ENCODE data around the gene TMEM250. TPM values are rescaled to one million over a fixed set of nuclear protein-coding genes. Genes with fewer than 3 reads are reported as not detected.
A peak's percentile ranks its signal among the peaks of the same experiment; 100 is the strongest.

The TMEM250 gene, protein sequence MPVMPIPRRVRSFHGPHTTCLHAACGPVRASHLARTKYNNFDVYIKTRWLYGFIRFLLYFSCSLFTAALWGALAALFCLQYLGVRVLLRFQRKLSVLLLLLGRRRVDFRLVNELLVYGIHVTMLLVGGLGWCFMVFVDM
- total RNA-seq = 33.1 TPM
- polyA plus RNA-seq (ENCODE audit: insufficient read depth, low read depth, low replicate concordance) = 22.2 TPM
- long read RNA-seq, donor 1, transcript TMEM250-201 (2 exons, 2,823 nt) = major isoform, 10 of 10 reads
- long read RNA-seq, donor 1, partial matches to known transcripts = 0 of 10 reads
- long read RNA-seq, donor 1, other reads (novel, unspliced or antisense) = 0 of 10 reads
- long read RNA-seq, donor 2, transcript TMEM250-201 (2 exons, 2,823 nt) = major isoform, 13 of 13 reads
- long read RNA-seq, donor 2, partial matches to known transcripts = 0 of 13 reads
- long read RNA-seq, donor 2, other reads (novel, unspliced or antisense) = 0 of 13 reads
- long read RNA-seq, donor 3, transcript TMEM250-201 (2 exons, 2,823 nt) = major isoform, 6 of 14 reads
- long read RNA-seq, donor 3, partial matches to known transcripts = 8 of 14 reads
- long read RNA-seq, donor 3, other reads (novel, unspliced or antisense) = 0 of 14 reads
- long read RNA-seq, donor 4, transcript TMEM250-201 (2 exons, 2,823 nt) = major isoform, 11 of 25 reads
- long read RNA-seq, donor 4, partial matches to known transcripts = 12 of 25 reads
- long read RNA-seq, donor 4, other reads (novel, unspliced or antisense) = 0 of 25 reads
- long read RNA-seq, donor 5, partial matches to known transcripts = 0 of 1 reads
- long read RNA-seq, donor 5, other reads (novel, unspliced or antisense) = 0 of 1 reads
- long read RNA-seq, donor 6, partial matches to known transcripts = 0 of 4 reads
- long read RNA-seq, donor 6, other reads (novel, unspliced or antisense) = 0 of 4 reads
- long read RNA-seq, donor 7, transcript TMEM250-201 (2 exons, 2,823 nt) = major isoform, 51 of 113 reads
- long read RNA-seq, donor 7, partial matches to known transcripts = 60 of 113 reads
- long read RNA-seq, donor 7, other reads (novel, unspliced or antisense) = 0 of 113 reads
- long read RNA-seq, donor 8, transcript TMEM250-201 (2 exons, 2,823 nt) = major isoform, 7 of 7 reads
- long read RNA-seq, donor 8, partial matches to known transcripts = 0 of 7 reads
- long read RNA-seq, donor 8, other reads (novel, unspliced or antisense) = 0 of 7 reads
- long read RNA-seq, donor 9, partial matches to known transcripts = 0 of 5 reads
- long read RNA-seq, donor 9, other reads (novel, unspliced or antisense) = 0 of 5 reads
- long read RNA-seq, donor 10, transcript TMEM250-201 (2 exons, 2,823 nt) = major isoform, 5 of 5 reads
- long read RNA-seq, donor 10, partial matches to known transcripts = 0 of 5 reads
- long read RNA-seq, donor 10, other reads (novel, unspliced or antisense) = 0 of 5 reads

DNA sequence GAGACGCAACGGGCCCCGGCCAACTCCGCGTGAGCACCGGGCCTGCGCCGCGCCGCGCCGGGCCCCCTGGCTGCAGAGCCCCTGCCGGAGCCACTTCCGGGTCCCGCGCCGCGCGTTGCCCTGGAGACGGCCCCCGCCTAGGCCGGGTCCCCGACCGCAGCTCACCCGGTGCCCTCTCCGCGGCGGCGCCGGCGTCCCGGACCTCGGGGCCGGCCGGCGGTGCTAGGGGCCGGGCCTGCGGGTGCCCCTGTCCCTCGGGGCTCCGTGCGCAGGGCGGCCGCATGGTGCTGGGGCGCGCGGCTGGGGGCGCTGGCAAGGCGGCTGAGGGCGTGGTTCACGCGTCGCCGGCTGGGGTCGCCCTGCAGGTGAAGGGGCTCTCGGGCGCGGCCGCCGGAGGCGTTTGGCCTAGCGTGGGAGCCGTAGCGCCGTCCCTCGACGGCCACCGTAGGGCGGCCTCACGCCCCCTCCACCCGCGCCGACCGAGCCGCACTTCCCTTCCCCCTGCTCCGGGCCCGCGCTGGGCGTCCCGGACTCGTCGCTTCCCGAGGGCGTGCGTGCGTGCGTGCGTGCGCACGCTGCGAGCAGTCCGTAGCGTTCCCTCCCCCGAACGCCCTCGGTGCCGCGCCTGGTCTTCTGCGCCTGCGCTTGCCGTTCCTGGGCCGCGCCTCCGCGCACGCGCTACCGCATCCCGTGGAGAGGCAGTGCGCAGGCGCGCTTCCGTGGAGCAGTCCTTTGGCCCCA is at the start of gene TMEM250:
TMEM250 (minus strand) TSS at position 556 of the 741 bp plus-strand sequence. CDS start 1,975 bp downstream, outside the sequence.
- intact Hi-C loops (cut with DNase I) = no loop called here
- no peaks in the 10 kb centered on the region for H3K27me3 ChIP-seq (ENCODE audit: control insufficient read depth, insufficient read depth, low read length)
- DNase-seq = peak; percentile 96 to 99 (median 97)
- peak within 1 kb of the TSS; percentile 27 to 79 (median 69) for H3K9ac ChIP-seq (ENCODE audit: low read length in 3 of 3)
- no peaks in the 10 kb centered on the region for H3K36me3 ChIP-seq (ENCODE audit: control insufficient read depth in 2 of 3, insufficient read depth in 3 of 3, low read length in 3 of 3)
- H3K4me3 ChIP-seq (ENCODE audit: low read length in 3 of 3) = peak within 1 kb of the TSS; percentile 58 to 69 (median 69)
- no peak for FAIRE-seq
- H3K9me3 ChIP-seq (ENCODE audit: control insufficient read depth in 2 of 3, insufficient read depth in 1 of 3, low read length in 3 of 3) = no peaks in the 10 kb centered on the region
- TF ChIP-seq, protein P1, sequence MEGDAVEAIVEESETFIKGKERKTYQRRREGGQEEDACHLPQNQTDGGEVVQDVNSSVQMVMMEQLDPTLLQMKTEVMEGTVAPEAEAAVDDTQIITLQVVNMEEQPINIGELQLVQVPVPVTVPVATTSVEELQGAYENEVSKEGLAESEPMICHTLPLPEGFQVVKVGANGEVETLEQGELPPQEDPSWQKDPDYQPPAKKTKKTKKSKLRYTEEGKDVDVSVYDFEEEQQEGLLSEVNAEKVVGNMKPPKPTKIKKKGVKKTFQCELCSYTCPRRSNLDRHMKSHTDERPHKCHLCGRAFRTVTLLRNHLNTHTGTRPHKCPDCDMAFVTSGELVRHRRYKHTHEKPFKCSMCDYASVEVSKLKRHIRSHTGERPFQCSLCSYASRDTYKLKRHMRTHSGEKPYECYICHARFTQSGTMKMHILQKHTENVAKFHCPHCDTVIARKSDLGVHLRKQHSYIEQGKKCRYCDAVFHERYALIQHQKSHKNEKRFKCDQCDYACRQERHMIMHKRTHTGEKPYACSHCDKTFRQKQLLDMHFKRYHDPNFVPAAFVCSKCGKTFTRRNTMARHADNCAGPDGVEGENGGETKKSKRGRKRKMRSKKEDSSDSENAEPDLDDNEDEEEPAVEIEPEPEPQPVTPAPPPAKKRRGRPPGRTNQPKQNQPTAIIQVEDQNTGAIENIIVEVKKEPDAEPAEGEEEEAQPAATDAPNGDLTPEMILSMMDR (IDR thresholded peaks at IDR 0.05; ENCODE audit: borderline replicate concordance, extremely low read depth, insufficient read depth) = no peak
- peak within 1 kb of the TSS; percentile 92 to 93 for H3K27ac ChIP-seq (ENCODE audit: low read depth in 2 of 2, low read length in 2 of 2)
- H3K4me1 ChIP-seq (ENCODE audit: control insufficient read depth in 2 of 3, insufficient read depth in 2 of 3, low read depth in 1 of 3, low read length in 3 of 3) = peaks cover 0 to 19% (median 0%) of the 10 kb centered on the region in 3 donors

DNA sequence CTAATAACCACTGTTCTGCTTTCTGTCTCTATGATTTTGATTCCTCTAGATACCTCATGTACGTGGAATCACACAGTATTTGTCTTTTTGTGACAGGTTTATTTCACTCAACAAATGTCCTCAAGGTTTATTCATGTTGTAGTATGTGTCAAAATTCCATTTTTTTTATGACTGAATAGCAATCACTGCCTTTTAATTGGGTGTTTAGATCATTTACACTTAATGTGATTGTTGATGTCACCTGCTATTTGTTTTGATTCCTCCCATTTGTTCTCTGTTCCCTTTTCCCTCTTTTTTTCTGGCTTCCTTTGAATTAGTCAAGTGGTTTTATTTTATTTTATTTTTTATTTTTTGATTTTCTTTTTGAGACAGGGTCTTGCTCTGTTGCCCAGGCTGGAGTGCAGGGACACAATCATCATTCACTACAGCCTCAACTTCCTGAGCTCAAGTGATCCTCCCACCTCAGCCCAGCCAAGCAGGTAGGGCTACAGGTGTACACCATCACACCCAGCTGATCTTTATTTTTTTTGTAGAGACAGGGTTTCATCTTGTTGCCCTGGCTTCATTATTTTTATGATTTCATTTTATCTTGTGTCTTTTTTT is 44.7 kb upstream of the TMEM250 start:
- Histone ChIP-seq H3K27ac (ENCODE audit: low read depth in 2 of 2, low read length in 2 of 2) (no peak overlapping the region), H3K4me3 (ENCODE audit: low read length in 3 of 3) (no peak overlapping the region), H3K9ac (ENCODE audit: low read length in 3 of 3) (no peak overlapping the region), H3K4me1 (ENCODE audit: control insufficient read depth in 2 of 3, insufficient read depth in 2 of 3, low read depth in 1 of 3, low read length in 3 of 3) (no peaks in the 10 kb centered on the region), H3K9me3 (ENCODE audit: control insufficient read depth in 2 of 3, insufficient read depth in 1 of 3, low read length in 3 of 3) (peaks cover 0 to 4% (median 0%) of the 10 kb centered on the region in 3 donors), H3K27me3 (ENCODE audit: control insufficient read depth, insufficient read depth, low read length) (no peaks in the 10 kb centered on the region), H3K36me3 (ENCODE audit: control insufficient read depth in 2 of 3, insufficient read depth in 3 of 3, low read length in 3 of 3) (no peaks in the 10 kb centered on the region)
- TF ChIP-seq, protein P1 (IDR thresholded peaks at IDR 0.05; ENCODE audit: borderline replicate concordance, extremely low read depth, insufficient read depth) = no peak
- DNase-seq (no peak), FAIRE-seq (no peak)
- intact Hi-C loops (cut with DNase I) = no loop called here
